Erythroblast (primary cell): ENCODE measurements around the gene ARSH.

ENCODE experiments used
- GATA1 ChIP-seq: IDR thresholded peaks from 2 replicates; pipeline ENCODE4 v1.6.1; 2011; ENCODE audit warnings: low read depth, mild to moderate bottlenecking, control low read depth, low read length, moderate library complexity
- POLR2A ChIP-seq: IDR thresholded peaks from 2 replicates; pipeline ENCODE4 v1.6.1; 2011; ENCODE audit warnings: mild to moderate bottlenecking, low read length

GRCh38 chrX:2960861-2961515 is 45.4 kb upstream of the ARSH start:
- TF ChIP-seq POLR2A (no peak), GATA1 (no peak)
